K562 (cell line): Measurements from ENCODE around the gene BBC3. TPM values are rescaled to one million over a fixed set of nuclear protein-coding genes. Genes with fewer than 3 reads are reported as not detected.

Experiments used
- GTF2B ChIP-seq: IDR thresholded peaks from 2 replicates; pipeline ENCODE4 v1.6.1; 2011; ENCODE audit not compliant: insufficient read length; ENCODE audit errors: extremely low read depth
- HIVEP1 ChIP-seq: fragments of 250-450 bp; sonication (Bioruptor Pico); IDR thresholded peaks from 2 replicates; pipeline ENCODE4 v1.4.0; 2020; ENCODE audit warnings: mild to moderate bottlenecking
- KLF6 ChIP-seq: fragments of 250-450 bp; sonication (Bioruptor Pico); IDR thresholded peaks from 2 replicates; pipeline ENCODE4 v1.4.0; 2020; ENCODE audit warnings: mild to moderate bottlenecking, moderate library complexity, borderline replicate concordance
- XRCC5 ChIP-seq: fragments of 200-400 bp; formaldehyde crosslinking; IDR thresholded peaks from 2 replicates; pipeline ENCODE4 v1.6.1; 2017; ENCODE audit warnings: low read depth, mild to moderate bottlenecking, low read length
- polyA plus RNA-seq, 8 experiments: library from polyadenylated mRNA; depleted of rRNA in 4 of 8; stranded (reverse) in 5 of 8; unstranded in 3 of 8; fragments of >200 nt; fragmentation: Nextera tagmentation in 2 of 8; fragmentation: Illumina TruSeq in 1 of 8; extraction: Ambion mirVana in 2 of 8; extraction: Trizol in 1 of 8; gene quantifications; 2 replicates each; pipeline versions ENCODE4 v1.2.1 to v1.2.3, GENCODE V29; 2011 to 2014; ENCODE audit warnings: inconsistent platforms in 1 of 8, missing spikeins in 1 of 8
- total RNA-seq, 7 experiments: library from RNA; depleted of rRNA in 6 of 7; stranded (reverse); fragments of >200 nt in 6 of 7; fragmentation: Illumina TruSeq in 2 of 7; extraction: Trizol in 2 of 7; gene quantifications; 2 replicates each; pipeline versions ENCODE4 v1.2.1 to v1.2.3, GENCODE V29; 2011 to 2021; ENCODE audit warnings: low replicate concordance in 1 of 7
- TF ChIP-seq, protein P1 (sequence below), 2 experiments: fragments of 250-450 bp in 1 of 2; fragments of 450-650 bp in 1 of 2; sonication (Bioruptor Pico) in 1 of 2; IDR thresholded peaks; 2 replicates each; pipeline versions ENCODE4 v1.6.1 to v1.8.0; 2016 to 2021; ENCODE audit warnings: mild to moderate bottlenecking in 2 of 2, moderate library complexity in 2 of 2, missing compliant biosample characterization in 1 of 2, missing genetic modification characterization in 1 of 2
- TF ChIP-seq, protein P2 (sequence below): fragments of 250-450 bp; sonication (Bioruptor Pico); IDR thresholded peaks from 2 replicates; pipeline ENCODE4 v1.8.0; 2022; ENCODE audit warnings: inconsistent platforms, mild to moderate bottlenecking, moderate library complexity, borderline replicate concordance

The BBC3 gene
- total and polyA plus RNA-seq, 9 of the 15 experiments (the other 6 are each of a cell fraction or from before 2014, with no cell fraction given): 0.15 to 30.7 (median 4.8) TPM

DNA sequence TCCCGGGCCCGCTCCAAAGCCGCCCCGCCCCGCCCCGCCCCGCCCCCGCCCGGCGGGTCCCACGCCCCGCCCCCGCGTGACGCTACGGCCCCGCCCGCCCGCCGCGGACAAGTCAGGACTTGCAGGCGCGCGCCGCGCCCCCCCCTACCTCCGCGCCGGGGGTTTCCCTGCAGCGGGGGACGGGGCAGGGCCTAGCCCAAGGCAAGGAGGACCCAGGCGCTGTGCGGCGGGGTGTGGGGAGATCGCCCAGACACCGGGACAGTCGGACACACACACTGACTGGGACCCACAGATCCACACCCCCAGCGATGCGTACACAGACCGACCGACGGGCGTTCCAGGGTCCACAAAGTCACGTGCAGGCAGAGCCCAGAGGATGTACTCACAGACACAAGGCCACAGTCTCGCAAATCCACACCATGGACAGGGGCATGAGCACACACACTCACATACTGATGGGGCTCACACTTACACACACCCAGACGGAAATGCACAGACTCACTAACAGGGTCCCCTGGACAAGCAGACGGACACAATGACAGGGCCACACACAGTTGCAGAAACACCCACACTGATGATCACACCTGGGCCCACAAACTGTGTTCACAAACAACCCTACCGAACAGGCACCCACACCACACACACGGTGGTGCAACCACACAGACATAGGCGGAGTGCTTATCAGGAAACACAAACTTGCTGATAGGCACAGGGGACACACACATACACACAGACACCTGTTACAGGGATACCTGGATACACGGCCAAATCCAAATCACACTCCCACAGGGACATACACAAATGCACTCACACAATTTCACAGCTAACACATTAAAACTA, 436 bp upstream of the BBC3 start (continued):
- TF ChIP-seq XRCC5 (no peak), GTF2B (no peak), HIVEP1 (CRISPR knock-in tag) (0 out of 2 replicates have a peak, but pooled peaks have one; percentile 60), KLF6 (CRISPR knock-in tag) (0 out of 2 replicates have a peak, but pooled peaks have one; percentile 13)
- TF ChIP-seq, protein P1, sequence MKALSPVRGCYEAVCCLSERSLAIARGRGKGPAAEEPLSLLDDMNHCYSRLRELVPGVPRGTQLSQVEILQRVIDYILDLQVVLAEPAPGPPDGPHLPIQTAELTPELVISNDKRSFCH (CRISPR knock-in tag; IDR thresholded peaks at IDR 0.05): no peak
- TF ChIP-seq, protein P1 (tag; IDR thresholded peaks at IDR 0.05): no peak
- TF ChIP-seq, protein P2, sequence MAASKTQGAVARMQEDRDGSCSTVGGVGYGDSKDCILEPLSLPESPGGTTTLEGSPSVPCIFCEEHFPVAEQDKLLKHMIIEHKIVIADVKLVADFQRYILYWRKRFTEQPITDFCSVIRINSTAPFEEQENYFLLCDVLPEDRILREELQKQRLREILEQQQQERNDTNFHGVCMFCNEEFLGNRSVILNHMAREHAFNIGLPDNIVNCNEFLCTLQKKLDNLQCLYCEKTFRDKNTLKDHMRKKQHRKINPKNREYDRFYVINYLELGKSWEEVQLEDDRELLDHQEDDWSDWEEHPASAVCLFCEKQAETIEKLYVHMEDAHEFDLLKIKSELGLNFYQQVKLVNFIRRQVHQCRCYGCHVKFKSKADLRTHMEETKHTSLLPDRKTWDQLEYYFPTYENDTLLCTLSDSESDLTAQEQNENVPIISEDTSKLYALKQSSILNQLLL (CRISPR knock-in tag): no peak
